GM23248 (cell line): ENCODE measurements around the gene NECAB3. TPM values are rescaled to one million over a fixed set of nuclear protein-coding genes. Genes with fewer than 3 reads are reported as not detected.

ENCODE experiments used
- DNase-seq: peaks from one replicate; pipeline ENCODE4 v3.0.0-alpha.2; 2015
- H2AFZ ChIP-seq: fragments of 200-600 bp; sonication (generic); 2 replicates; pipeline ENCODE4 v1.6.1; 2016; ENCODE audit warnings: antibody characterized with exemption
- H3F3A ChIP-seq: fragments of 200-600 bp; sonication (generic); 2 replicates; pipeline ENCODE4 v1.6.1; 2016; ENCODE audit warnings: mild to moderate bottlenecking, antibody characterized with exemption, mixed run types; ENCODE audit not compliant: insufficient read depth
- H3K27ac ChIP-seq: fragments of 200-600 bp; sonication (generic); 2 replicates; pipeline ENCODE4 v1.5.1; 2016; ENCODE audit warnings: mild to moderate bottlenecking
- H3K27me3 ChIP-seq: fragments of 200-600 bp; sonication (generic); replicated peaks from 2 replicates; pipeline ENCODE4 v1.6.1; 2016; ENCODE audit warnings: mild to moderate bottlenecking; ENCODE audit not compliant: insufficient read depth
- H3K36me3 ChIP-seq: fragments of 200-600 bp; sonication (generic); 2 replicates; pipeline ENCODE4 v1.6.1; 2016; ENCODE audit warnings: low read depth, mild to moderate bottlenecking
- H3K4me1 ChIP-seq: fragments of 200-600 bp; sonication (generic); 2 replicates; pipeline ENCODE4 v1.6.1; 2016; ENCODE audit warnings: mild to moderate bottlenecking; ENCODE audit not compliant: insufficient read depth
- H3K4me2 ChIP-seq: fragments of 200-600 bp; sonication (generic); one replicate; pipeline ENCODE4 v1.6.1; 2016; ENCODE audit warnings: mild to moderate bottlenecking; ENCODE audit not compliant: unreplicated experiment
- H3K4me3 ChIP-seq: fragments of 200-600 bp; sonication (generic); 2 replicates; pipeline ENCODE4 v1.5.1; 2016; ENCODE audit warnings: mild to moderate bottlenecking
- H3K79me2 ChIP-seq: fragments of 200-600 bp; sonication (generic); 2 replicates; pipeline ENCODE4 v1.6.1; 2016; ENCODE audit warnings: mild to moderate bottlenecking; ENCODE audit not compliant: insufficient read depth
- H3K9ac ChIP-seq: fragments of 200-600 bp; sonication (generic); 2 replicates; pipeline ENCODE4 v1.6.1; 2016; ENCODE audit warnings: mild to moderate bottlenecking
- H3K9me2 ChIP-seq: fragments of 200-600 bp; sonication (generic); 2 replicates; pipeline ENCODE4 v1.6.1; 2016; ENCODE audit warnings: mixed run types, mild to moderate bottlenecking, moderate library complexity; ENCODE audit not compliant: insufficient read depth
- H3K9me3 ChIP-seq: fragments of 200-600 bp; sonication (generic); one replicate; pipeline ENCODE4 v1.6.1; 2017; ENCODE audit warnings: low read depth
- H4K20me1 ChIP-seq: fragments of 200-600 bp; sonication (generic); 2 replicates; pipeline ENCODE4 v1.6.0; 2016; ENCODE audit not compliant: insufficient read depth
- EZH2 ChIP-seq: fragments of 200-600 bp; sonication (generic); IDR thresholded peaks from 2 replicates; pipeline ENCODE4 v1.6.1; 2018; ENCODE audit warnings: antibody characterized with exemption, mild to moderate bottlenecking; ENCODE audit not compliant: insufficient read depth, poor library complexity, severe bottlenecking
- EZH2phosphoT487 ChIP-seq: fragments of 200-600 bp; sonication (generic); IDR thresholded peaks from 2 replicates; pipeline ENCODE4 v1.6.1; 2018; ENCODE audit warnings: antibody characterized with exemption, moderate library complexity, mild to moderate bottlenecking, low read depth; ENCODE audit not compliant: insufficient read depth
- WGBS, 2 experiments: methylation state at CpG; one replicate each; pipeline ENCODE4 v1.1.6; 2015 to 2017; ENCODE audit warnings: low lambda C conversion rate in 2 of 2, low coverage in 1 of 2; ENCODE audit errors: missing lambda C conversion rate in 2 of 2; 5-methylcytosine and 5-hydroxymethylcytosine counted together
- in situ Hi-C: fragments of 300-500 bp; cut with MboI; formaldehyde crosslinking; loops from 2 replicates; pipeline ENCODE4 v1.15.0; 2020
- polyA plus RNA-seq: library from polyadenylated mRNA; unstranded; fragments of >200 nt; fragmentation: Nextera tagmentation; extraction: Ambion mirVana; gene quantifications from 2 replicates; pipeline ENCODE4 v1.2.1, GENCODE V29; 2016
- total RNA-seq: library from RNA; depleted of rRNA; stranded (reverse); fragments of >200 nt; shearing (Covaris generic); gene quantifications from 2 replicates; pipeline ENCODE4 v1.2.3, GENCODE V29; 2014

Gene NECAB3
- total and polyA plus RNA-seq, 2 experiments from 2014 or later, result 11.0 to 27.1 TPM

- Histone ChIP-seq H3K4me1 (peaks cover 11% of the 10 kb centered on the region; the same call in 1 of the 2 replicates), H3K4me3 (no peak overlapping the region), H3K9me2 (no peaks in the 10 kb centered on the region), H3K27ac (no peak overlapping the region), H3K27me3 (no peaks in the 10 kb centered on the region), H2AFZ (no peak overlapping the region), H4K20me1 (no peaks in the 10 kb centered on the region), H3K9ac (no peak overlapping the region), H3K36me3 (no peaks in the 10 kb centered on the region), H3K79me2 (0 out of 2 replicates have a peak, but pooled peaks cover 6% of the 10 kb centered on the region), H3K4me2 (no peak overlapping the region), H3F3A (no peaks in the 10 kb centered on the region), H3K9me3 (no peaks in the 10 kb centered on the region)
- no peak for DNase-seq
- TF ChIP-seq EZH2phosphoT487, result no peak
- TF ChIP-seq EZH2, result no peak
- 94% methylated on average over 25 to 32 of the region's 32 CpGs for WGBS, 2 experiments
- in situ Hi-C loops, result loop anchor here (10.0 kb wide), 1 partner anchor 195 kb away; no protein-coding TSS in a partner anchor
These were observed 14.7 kb downstream of the NECAB3 start for GRCh38 chr20:33659341-33660034.

GRCh38 chr20:33658929-33659328, 15.3 kb downstream of the NECAB3 start:
- in situ Hi-C loops, result loop anchor here (10.0 kb wide), 1 partner anchor 194 kb away; no protein-coding TSS in a partner anchor
- no peak overlapping the region for H3K4me3 ChIP-seq
- no peak overlapping the region for H2AFZ ChIP-seq
- peaks cover 5% of the 10 kb centered on the region for H3K4me1 ChIP-seq
- no peak for DNase-seq
- H3K4me2 ChIP-seq, result no peak overlapping the region
- H3K9ac ChIP-seq, result no peak overlapping the region
- no peaks in the 10 kb centered on the region for H3K9me3 ChIP-seq
- no peaks in the 10 kb centered on the region for H3K9me2 ChIP-seq
- H3K27me3 ChIP-seq, result no peaks in the 10 kb centered on the region
- H3K27ac ChIP-seq, result no peak overlapping the region
- H3F3A ChIP-seq, result no peaks in the 10 kb centered on the region
- 0 out of 2 replicates have a peak, but pooled peaks cover 6% of the 10 kb centered on the region for H3K79me2 ChIP-seq
- H4K20me1 ChIP-seq, result no peaks in the 10 kb centered on the region
- H3K36me3 ChIP-seq, result no peaks in the 10 kb centered on the region
- WGBS, 2 experiments, result 82 to 93% methylated on average over 4 of the region's 4 CpGs
- no peak for TF ChIP-seq EZH2
- TF ChIP-seq EZH2phosphoT487, result no peak

GRCh38 chr20:33658510-33658909, 15.7 kb downstream of the NECAB3 start:
- TF ChIP-seq EZH2phosphoT487 (no peak), EZH2 (no peak)
- no peak for DNase-seq
- Histone ChIP-seq H3K4me2 (no peak overlapping the region), H3K9me2 (no peaks in the 10 kb centered on the region), H3K79me2 (0 out of 2 replicates have a peak, but pooled peaks cover 6% of the 10 kb centered on the region), H3K27me3 (no peaks in the 10 kb centered on the region), H3K9ac (no peak overlapping the region), H2AFZ (no peak overlapping the region), H4K20me1 (no peaks in the 10 kb centered on the region), H3K4me1 (peaks cover 4% of the 10 kb centered on the region), H3K27ac (no peak overlapping the region), H3K9me3 (no peaks in the 10 kb centered on the region), H3K4me3 (no peak overlapping the region), H3F3A (no peaks in the 10 kb centered on the region), H3K36me3 (no peaks in the 10 kb centered on the region)
- in situ Hi-C loops, result loop anchor here (10.0 kb wide), 1 partner anchor 194 kb away; no protein-coding TSS in a partner anchor
- 88 to 92% methylated on average over 8 of the region's 8 CpGs for WGBS, 2 experiments

- Histone ChIP-seq H3K27ac (no peak overlapping the region), H3K79me2 (0 out of 2 replicates have a peak, but pooled peaks cover 6% of the 10 kb centered on the region), H3K4me3 (no peak overlapping the region), H2AFZ (no peak overlapping the region), H3K4me1 (no peaks in the 10 kb centered on the region; the same call in 1 of the 2 replicates), H3K4me2 (no peak overlapping the region), H3F3A (no peaks in the 10 kb centered on the region), H3K27me3 (no peaks in the 10 kb centered on the region), H3K9me2 (no peaks in the 10 kb centered on the region), H3K9me3 (no peaks in the 10 kb centered on the region), H3K36me3 (no peaks in the 10 kb centered on the region), H3K9ac (no peak overlapping the region), H4K20me1 (no peaks in the 10 kb centered on the region)
- 91 to 94% methylated on average over 12 of the region's 12 CpGs for whole genome bisulfite sequencing, 2 experiments
- DNase-seq, result no peak
- in situ Hi-C loops, result loop anchor here (10.0 kb wide), 1 partner anchor 193 kb away; no protein-coding TSS in a partner anchor
- TF ChIP-seq EZH2 (no peak), EZH2phosphoT487 (no peak)
These were observed 16.5 kb downstream of the NECAB3 start for GRCh38 chr20:33657704-33658095.
